GM21390 (cell line): ENCODE measurements around the gene SNCA.

ENCODE experiments used
- ATAC-seq: cut with Tn5 transposase; IDR thresholded peaks from one replicate; pipeline ENCODE4 v1.9.1; 2021; ENCODE audit not compliant: unreplicated experiment

The SNCA gene

DNA sequence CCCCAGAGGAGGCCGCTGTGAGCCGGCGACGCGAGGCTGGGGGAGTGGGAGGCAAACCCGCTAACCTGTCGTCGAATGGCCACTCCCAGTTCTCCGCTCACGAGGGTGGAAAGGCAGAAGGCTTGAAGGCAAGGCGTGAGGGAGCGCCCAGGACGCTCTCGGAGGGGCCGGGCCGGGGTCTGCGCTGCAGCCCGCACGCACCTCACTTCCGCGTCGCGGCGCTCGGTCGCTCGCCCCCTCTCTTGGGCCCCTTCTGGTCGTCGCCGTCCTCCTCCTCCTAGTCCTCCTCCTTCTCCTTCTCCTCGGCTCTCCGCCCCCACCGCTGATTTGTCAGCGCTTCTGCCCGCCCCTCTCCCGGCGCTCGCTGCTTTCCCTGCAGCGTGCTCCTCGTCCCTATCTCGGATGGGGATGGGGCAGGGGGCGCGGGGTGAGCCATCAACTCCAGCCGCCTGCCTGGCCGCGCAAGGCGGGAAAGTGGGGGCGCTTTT is at the start of gene SNCA:
SNCA (minus strand) TSS at position 265 of the 488 bp plus-strand sequence. CDS start 1,494 bp downstream, outside the sequence.
- peak; percentile 55 for ATAC-seq

DNA sequence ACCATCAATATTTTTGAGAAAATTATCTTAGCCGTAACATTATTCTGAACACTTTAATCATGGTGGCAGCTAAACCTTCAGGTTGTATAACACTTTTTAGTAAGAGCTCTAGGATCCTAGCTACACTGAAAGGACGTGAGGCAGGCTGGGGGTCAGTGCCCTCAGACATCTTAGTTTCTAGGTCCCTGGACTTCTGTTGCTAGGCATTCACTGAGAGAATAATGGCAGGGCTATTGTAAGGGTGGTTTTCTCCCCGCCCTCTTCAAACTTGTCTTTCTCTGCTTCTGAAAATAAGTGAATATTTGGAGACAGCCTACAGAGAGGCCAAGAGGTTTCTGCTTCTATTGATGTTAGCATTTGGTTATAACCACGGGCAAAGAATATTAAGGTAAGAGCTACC is 42.3 kb upstream of the SNCA start:
- ATAC-seq = no peak

DNA sequence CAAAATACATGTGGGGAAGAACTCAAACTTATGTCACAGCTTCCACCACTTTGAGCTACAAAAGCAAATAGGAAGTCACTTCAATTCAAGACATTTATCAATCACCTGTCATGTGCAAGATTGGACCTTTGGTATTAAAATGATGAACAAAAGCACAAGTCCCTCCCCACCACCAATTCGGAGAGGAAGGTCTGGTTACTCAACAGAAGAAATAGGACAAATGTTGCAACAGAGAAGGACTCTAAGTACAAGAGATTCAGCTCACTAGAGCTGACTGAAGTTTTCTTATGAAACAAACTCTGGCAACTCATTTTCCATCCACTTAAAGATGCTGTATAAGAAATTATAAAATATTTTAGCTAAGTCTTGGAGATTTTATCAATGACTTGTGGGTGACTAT is 41.6 kb upstream of the SNCA start:
- ATAC-seq = no peak

DNA sequence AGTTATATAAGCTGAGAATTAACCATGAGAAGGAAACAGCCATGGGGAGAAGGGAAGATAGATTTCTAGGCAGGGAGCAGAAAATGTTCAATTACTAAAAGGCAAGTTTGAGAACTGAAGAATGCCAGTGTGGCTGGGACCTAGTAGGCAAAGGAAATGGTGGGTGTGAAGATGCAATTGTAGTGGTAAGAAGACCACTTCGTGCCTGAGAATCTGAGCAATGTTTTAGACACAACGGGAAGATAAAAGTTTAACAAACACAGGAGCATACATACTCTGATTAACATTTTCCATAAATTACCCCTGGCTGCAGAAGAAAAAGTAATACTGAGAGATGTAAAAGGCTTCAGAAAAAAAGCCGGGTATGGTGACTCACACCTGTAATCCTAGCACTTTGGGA is 39.6 kb upstream of the SNCA start:
- ATAC-seq = no peak

DNA sequence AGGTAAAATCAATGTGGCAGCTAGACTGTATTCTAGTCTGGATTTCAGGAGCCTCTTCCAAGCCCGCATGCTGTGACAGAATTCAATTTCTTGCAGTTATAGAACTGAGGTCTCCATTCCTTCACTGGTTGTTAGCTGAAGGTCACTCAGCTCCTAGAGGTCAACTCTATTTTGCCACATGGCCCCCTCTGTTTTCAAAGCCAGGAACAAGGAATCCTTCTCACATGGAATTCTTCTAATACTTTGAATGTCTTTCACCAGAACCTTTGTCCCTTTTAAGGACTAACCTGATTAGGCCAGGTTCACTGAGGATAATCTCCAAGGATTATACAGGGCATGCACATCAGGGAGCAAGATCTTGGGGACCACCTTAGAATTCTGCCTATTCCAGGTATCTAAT is 34.2 kb upstream of the SNCA start:
- ATAC-seq = no peak

DNA sequence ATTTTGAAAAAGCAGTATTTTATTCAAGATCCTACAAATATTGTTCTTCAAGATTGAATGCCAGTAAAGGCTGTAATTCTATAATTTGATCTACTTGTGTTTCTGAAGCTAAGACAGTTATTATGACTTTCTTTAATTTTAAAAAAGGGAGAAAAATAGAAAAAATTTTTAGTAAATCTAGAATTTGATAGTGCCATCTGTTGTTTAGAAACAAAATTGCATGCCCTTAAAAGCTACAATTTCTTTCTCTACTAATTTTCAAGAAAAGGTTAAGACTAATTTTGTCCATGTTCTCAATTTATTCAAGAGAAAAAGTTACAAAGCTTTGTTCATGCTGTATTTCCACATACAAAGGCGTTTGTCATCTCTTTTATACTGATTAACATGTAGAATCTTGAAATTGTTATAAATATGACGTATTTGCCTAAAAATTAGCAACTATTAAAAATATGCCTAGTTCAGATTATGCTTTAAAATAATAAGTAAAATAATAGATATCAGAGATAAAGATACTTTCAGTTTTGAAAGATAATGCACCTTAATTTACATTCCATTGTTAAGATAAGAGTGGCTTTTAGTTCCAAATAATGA is 32.1 kb upstream of the SNCA start:
- no peak for ATAC-seq

DNA sequence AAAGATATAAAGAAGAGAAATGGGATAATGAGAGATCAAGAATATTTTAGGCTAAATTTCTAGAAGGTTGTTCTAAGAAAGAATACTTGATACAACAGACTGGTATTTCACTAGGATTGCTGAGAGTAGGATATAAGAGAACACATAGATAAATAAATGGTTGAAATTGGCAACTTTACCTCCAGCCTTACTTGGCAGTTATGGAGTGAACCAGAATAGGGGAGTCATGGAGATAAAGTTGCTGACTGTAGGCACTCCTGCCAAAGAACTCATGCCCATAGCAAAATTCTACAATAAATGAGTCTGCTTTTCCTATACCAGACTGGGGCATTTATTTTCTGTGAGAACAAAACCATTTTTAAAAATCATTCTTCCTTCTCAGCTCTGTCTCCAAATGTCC is 31.3 kb upstream of the SNCA start:
- ATAC-seq = no peak

DNA sequence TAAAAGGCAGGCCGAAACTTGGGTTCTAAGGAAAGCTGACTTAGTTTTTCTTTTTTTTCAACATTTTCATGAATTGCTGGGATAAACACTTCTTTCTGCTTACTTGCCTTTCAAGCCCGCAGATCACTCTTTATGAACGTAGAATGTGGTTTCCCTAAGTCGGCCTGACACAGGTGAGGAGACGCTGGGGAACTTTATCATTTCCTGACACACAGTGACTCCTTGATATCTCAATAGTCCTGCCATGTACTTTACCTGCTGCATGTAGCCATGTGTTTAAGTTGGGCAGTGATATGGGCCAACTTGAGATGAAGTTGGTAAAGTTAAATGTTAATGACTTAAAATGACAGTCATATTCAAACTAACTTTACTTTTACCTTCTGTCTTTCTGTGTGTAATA is 26.6 kb upstream of the SNCA start:
- ATAC-seq = no peak

DNA sequence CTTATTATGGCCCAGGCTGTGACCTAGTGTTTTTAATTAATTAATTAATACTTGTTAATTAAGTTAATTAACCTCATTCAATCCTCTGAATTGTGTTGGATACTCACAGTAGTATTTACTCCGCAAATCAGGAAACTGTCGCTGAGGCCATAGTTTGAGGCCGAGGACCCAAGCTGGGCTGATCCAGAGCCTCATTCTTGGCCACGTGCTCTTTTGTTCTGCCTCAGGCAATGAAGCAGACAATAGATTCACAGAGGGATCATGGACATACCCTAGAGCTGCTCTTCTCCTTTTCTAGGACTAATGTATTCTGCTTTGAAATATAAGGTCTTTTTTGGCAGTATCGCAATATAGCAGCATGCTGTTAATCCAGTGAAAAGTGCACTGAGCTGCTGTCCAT is 24.0 kb upstream of the SNCA start:
- no peak for ATAC-seq

DNA sequence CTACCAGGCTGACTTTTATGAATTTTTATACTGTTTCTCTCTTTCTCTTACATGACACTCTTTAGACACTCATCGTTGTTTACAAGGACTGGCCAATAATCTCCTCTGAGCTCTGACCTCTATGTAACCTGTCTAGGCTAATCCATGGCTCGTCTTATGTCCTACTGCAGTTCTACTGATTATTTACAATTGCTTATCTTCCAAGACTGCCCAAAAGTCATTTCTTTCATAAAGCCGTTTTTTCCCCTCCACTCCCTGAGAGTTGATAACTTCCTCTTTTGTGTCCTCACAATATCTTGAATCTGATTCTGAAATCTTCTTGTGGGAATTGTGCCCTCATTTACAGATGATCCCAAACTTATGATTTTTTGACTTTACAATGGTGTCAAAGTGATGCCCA is 18.3 kb upstream of the SNCA start:
- ATAC-seq = no peak

DNA sequence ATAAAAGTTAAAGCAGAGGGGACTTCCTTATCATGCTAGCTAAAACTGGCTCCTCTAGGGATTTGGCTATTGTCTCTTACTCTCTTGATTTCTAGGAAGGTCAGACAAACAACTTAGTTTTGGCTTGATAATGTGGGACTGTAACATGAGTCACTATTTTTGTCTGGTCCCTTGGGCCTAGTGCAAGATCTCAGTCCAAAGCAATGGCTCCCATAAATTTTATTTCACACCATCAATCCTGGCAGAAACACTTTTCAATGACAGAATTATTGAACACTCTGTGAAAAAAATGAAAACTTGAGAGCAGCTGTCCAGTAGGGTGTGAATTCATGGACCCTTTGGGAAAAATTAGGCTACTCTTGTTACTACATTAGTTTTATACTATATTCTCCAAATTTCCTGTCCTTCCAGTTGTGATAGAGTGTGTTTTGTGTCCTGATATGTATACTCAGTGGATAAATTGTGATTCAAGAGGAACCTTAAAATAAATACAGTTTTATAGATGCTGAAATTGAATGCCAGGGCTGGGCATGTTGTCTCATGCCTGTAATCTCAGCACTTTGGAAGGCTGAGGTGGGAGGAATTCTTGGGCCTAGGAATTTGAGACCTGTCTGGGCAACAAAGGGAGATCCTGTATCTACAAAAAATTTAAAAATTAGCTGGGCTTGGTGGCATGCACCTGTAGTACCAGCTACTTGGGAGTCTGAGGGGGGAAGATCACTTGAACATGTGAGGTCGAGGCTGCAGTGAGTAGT is 10.8 kb upstream of the SNCA start:
- ATAC-seq = no peak

DNA sequence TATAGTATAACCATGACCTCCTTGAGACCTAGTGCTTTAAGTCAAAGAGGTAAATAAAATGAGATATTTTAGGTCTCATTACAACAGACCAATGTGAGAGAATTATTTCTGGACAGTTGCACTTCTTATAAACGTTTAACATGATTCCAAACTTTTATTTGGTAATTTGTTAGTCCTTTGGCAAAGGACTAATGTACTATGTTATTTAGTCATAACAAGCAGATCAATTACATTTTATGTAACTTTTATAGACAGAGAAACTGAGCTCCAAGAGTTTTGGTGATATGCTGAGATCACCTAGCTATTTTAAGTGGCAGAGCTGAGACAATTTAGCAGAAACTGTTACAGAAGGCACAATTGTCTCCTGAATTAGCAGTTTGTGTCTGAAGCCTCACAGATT is 2.6 kb upstream of the SNCA start:
- ATAC-seq = no peak

DNA sequence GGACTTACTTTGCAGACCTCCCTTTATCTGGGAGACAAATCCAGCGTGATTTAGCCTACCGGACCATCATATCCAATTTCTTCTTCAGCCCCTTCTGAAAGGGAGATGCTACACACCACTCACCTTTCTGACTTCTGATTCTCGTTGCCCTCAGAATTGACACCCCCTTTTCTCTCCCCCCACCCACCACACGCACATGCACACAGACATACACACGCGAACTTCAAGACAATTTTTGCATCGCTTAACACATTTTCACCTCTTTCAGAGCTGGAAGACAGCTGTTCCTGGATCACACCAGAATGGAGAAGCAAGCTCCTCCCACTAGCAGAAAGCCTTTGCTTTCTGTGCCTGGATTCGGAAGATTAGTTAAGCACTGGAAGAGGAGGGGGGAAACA is 1.0 kb upstream of the SNCA start:
- ATAC-seq = no peak

DNA sequence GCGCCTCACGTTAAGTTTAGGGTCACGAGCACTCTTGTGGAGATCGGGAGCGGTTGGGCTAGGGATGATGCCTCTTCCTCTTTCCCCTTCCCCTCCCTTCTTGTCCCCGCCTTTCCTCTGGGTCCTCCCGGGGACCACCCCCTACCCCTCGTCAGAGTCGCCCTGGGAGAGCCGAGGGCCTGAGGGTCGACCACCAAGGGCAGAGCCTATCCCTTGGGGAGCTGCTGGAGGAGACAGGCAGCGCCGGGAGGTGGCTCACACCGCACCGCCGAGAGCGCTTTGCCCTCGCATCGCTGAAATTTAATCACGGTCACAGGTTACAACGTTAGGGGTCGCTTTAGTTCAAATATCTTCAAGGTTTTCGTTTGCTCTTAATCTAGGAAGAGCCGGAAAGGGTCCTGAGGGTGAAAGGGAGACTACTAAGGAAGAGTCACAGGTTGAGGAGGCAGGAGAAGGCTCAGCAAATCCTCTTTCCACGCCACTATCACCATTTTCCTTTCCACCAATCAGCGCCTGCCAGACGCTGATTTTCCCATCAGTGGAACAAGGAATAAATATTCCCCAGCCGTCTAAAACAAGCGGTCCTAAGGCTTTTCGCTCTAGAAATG is 528 bp upstream of the SNCA start:
- peak; percentile 39 for ATAC-seq

DNA sequence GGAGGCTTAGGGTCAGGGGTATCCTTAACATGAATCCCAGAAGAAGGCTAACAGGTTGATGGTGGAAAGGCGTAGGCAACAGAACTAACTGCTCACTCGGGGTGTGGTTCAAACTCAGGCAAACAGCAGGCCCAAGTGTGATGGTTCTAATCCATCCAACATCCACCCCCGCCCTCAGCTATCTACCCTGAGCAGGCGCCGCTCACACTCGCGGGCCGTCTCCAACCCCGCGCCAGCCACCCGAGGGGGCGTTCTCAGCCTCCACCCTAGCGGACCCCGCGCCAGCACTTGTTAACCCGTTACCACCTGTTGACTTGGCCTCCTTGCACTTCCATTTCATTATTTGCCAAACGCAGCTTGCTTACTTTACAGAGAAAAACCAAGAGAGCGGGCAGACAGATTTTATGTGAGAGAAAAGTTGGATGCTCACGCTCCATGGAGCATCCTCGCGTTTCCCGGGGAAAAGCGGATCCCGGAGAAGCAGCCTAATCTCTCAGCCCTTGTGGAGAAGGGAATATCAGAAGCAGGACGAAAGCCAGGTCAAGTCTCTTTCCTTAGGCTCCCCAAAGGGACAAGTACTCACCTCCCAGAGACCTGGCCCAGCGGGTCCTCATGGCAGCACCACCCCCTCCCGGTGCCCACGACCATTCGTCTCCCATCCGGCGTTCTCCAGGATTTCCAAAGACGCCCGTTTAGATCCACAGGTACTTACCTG is 773 bp downstream of the SNCA start:
- ATAC-seq = no peak

DNA sequence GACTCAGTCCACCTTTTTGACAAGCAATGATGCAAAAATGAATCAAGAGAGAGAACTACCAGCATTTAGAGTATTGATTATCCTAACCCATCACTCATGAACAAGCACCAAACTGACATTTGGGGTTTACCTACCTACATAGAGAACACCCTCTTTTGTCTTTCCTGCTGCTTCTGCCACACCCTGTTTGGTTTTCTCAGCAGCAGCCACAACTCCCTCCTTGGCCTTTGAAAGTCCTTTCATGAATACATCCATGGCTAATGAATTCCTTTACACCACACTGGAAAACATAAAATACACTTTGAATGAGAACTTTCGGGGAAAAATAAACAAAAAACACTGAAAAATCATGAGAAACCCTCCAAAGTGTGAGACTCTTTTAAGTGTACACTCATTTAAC is 1.5 kb downstream of the SNCA start:
- no peak for ATAC-seq

DNA sequence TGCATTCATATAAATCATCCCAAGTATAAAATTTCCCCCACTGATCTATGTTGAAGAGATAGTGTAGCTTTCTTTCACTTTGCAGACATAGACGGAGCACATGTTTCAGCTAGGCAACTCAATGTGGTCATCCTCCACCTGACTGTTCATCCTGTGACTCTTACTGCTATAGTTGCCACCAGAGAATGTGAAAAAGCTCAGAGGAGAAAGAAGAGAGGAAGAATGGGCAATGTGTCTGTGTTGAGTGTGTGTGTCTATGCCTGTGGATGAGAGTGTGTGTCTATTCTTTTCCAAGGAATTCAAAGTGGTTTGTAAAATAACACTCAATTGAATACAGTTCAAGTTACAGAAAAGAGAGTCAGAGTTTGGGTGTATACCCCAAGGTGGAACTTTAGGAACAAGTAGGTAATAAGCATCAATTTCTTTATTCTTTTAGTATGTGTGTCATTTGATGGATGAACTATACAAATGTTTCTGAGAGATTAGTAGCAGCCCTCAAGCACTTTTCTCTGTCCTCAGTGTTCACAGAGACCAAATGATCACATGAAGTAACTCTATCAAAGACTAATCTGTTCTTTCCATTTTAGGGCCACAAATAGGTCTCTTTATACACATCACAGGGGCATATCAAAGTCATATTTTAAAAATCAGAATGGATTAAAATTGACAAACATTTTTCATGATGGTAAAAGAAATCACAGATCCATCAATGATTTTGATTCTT is 2.3 kb downstream of the SNCA start:
- no peak for ATAC-seq

DNA sequence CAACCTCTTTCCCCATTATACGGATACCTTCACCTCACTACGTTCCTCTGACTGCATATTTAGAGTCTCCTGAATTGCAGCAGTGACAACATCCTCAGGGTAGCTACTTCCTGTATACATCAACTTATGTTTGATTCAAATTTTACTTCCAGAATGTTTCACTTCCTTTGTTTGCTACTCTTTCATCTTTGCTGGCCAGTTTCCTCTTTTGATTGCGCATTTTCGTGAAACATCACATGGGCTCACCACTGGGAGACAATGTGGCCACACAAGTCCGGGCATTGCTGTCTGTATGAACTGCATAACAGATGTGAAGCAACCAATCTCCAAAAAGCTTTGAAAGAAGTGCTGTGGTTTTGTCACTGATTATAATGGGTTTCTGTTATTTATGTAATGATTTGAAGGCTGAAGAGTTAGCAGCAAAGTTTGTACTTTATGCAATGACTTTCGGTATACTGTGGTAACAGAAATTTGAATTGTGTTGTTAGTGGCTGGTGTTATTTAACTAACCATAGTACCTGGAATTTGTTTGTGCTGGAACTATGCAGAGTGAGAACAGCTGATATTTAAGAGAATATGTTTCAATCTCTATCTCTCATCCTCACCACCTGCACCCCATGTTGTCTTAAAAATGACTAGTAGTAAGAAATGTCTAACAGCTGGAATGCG is 7.4 kb downstream of the SNCA start:
- ATAC-seq = peak; percentile 91

DNA sequence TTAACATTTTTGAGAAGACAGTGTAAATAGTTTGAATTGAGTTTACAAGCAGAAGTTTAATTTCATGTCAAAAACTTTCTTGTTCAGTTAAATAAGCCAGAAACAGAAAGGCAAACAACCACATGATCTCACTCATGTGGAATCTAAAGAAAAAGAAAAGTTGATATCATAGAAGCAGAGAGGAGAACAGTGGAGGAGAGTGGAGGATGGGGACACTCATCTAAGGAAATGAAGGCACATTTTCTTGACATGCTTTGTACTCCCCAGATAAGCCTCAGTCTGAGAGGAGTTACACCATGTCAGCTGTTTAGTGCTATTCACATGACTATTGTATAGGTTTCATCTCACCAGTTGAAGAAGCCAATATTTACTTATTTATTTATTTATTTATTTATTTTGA is 13.5 kb downstream of the SNCA start:
- no peak for ATAC-seq

DNA sequence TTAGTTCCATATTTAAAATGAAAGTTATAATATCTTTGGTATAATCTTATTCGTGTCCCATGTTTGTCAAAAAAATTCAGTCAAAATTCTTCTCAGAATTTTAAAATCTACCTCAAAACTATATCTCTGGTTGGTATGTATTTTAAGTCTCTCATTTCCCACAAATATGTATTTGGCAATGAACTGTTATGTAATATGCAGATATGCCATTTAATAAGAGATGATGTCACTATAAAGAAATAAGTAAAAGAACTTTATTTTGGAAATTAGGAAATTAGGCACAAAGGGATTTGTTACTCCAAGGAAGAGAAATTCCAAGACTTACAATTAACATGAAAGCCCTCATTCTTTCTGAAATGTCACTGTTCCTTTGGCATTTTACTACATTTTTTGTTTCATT is 15.3 kb downstream of the SNCA start:
- ATAC-seq = no peak

DNA sequence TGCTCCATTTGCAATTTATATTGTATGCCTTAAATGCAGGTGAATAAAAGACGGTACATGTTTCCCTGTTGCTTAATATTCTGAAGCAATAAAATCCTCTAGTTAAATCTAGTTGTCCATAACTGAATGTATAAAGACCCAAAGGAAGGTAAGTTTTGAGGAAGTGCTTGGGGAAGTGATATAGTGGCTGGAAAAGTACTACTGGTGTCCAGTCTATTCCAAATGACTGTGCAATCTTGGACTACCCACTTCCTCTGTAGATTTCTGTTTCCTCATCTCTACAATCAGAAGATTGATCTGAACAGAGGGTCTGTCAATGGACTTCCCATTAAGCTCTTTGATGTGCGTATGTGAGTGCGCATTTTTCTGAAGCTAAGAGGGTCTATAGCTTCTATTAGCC is 17.0 kb downstream of the SNCA start:
- ATAC-seq = no peak
